HG03565 (cell line): Measurements from ENCODE around the gene CD58.
"Not testable (repeated sequence)": the region's sequence is repeated elsewhere in the genome, so short reads cannot be mapped to it uniquely, and the experiment has no call there.

Experiments
- ATAC-seq: cut with Tn5 transposase; IDR thresholded peaks from one replicate; pipeline ENCODE4 v1.9.1; 2021; ENCODE audit warnings: mild to moderate bottlenecking, moderate library complexity; ENCODE audit not compliant: unreplicated experiment

CD58 gene

GRCh38 chr1:116570358-116571214, at the start of gene CD58:
Gene CD58 (minus strand): TSS chr1:116571026. CDS start chr1:116570972, 54 bp downstream.
- peak; percentile 40 for ATAC-seq

- not testable (repeated sequence) for ATAC-seq
Measured at GRCh38 chr1:116620392-116620791, 49.6 kb upstream of the CD58 start.

GRCh38 chr1:116619106-116619505, 48.3 kb upstream of the CD58 start:
- ATAC-seq, result not testable (repeated sequence)

- ATAC-seq, result not testable (repeated sequence)
Measured at GRCh38 chr1:116617808-116618207, 47.0 kb upstream of the CD58 start.

- not testable (repeated sequence) for ATAC-seq
Measured at GRCh38 chr1:116613825-116614224, 43.0 kb upstream of the CD58 start.

GRCh38 chr1:116609801-116610371, 39.1 kb upstream of the CD58 start:
- ATAC-seq, result not testable (repeated sequence)

GRCh38 chr1:116608841-116609240, 38.0 kb upstream of the CD58 start:
- not testable (repeated sequence) for ATAC-seq

- not testable (repeated sequence) for ATAC-seq
Measured at GRCh38 chr1:116608151-116608550, 37.3 kb upstream of the CD58 start.

GRCh38 chr1:116607463-116607862, 36.6 kb upstream of the CD58 start:
- not testable (repeated sequence) for ATAC-seq

- ATAC-seq, result not testable (repeated sequence)
Measured at GRCh38 chr1:116606067-116606466, 35.2 kb upstream of the CD58 start.

- no peak for ATAC-seq
Measured at GRCh38 chr1:116605315-116605714, 34.5 kb upstream of the CD58 start.

GRCh38 chr1:116604408-116604807, 33.6 kb upstream of the CD58 start:
- not testable (repeated sequence) for ATAC-seq

- not testable (repeated sequence) for ATAC-seq
Measured at GRCh38 chr1:116603646-116604045, 32.8 kb upstream of the CD58 start.

- ATAC-seq, result not testable (repeated sequence)
Measured at GRCh38 chr1:116599369-116599768, 28.5 kb upstream of the CD58 start.

- not testable (repeated sequence) for ATAC-seq
Measured at GRCh38 chr1:116598420-116599036, 27.7 kb upstream of the CD58 start.

- peak; percentile 71 for ATAC-seq
Measured at GRCh38 chr1:116597388-116597787, 26.6 kb upstream of the CD58 start.

- not testable (repeated sequence) for ATAC-seq
Measured at GRCh38 chr1:116596742-116597307, 26.0 kb upstream of the CD58 start.

GRCh38 chr1:116595946-116596741, 25.3 kb upstream of the CD58 start:
- not testable (repeated sequence) for ATAC-seq

- ATAC-seq, result not testable (repeated sequence)
Measured at GRCh38 chr1:116595065-116595840, 24.4 kb upstream of the CD58 start.

- ATAC-seq, result not testable (repeated sequence)
Measured at GRCh38 chr1:116593977-116594376, 23.2 kb upstream of the CD58 start.
